ENCODE data around the gene CASP6. TPM values are rescaled to one million over a fixed set of nuclear protein-coding genes. Genes with fewer than 3 reads are reported as not detected.

The CASP6 gene
- total RNA-seq, 2 experiments from 2014 or later = 8.1 to 9.2 TPM

DNA sequence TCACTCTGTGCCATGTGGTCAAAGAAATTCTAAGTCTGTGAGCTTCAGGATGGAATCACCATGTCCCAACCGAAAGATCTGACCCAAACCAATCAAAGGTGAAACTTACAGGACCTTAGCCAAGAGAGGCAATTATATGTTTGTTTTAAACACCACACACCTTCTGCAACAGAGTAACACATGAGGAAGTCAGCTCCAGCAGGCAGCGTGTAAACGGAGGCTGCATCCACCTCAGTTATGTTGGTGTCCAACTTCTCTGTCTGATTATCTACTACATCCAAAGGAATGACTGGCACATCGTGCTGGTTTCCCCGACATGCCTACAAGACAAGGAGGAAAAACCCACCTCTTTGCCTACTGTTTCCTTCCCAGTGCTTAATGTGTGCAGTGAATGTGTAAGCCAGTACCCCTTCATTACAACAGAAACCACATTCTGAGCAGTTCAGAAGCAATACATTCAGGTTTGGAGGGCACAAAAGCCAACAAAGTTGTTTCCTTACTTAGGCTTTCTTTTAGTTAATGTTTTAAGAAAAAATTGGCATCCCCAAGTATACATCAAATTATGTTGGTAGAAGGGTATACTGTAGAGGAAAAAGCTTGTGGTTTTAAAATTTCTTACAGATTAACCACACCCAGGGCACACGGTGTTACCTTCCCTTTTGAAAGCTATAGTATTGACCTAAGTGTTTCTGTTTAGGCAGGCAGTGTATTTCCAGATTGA, 12.4 kb downstream of the CASP6 start:
- Histone ChIP-seq H3K27ac (ENCODE audit: low read depth, low read length, poor library complexity, severe bottlenecking) (no peak overlapping the region), H3K4me2 (ENCODE audit: low read length) (no peak overlapping the region)

GRCh38 chr4:109684727-109685126, 18.5 kb downstream of the CASP6 start:
- 0 out of 2 replicates have a peak, but pooled peaks cover 3% of the 10 kb centered on the region for H3K9me2 ChIP-seq (ENCODE audit: insufficient read depth, low read length)
- TF ChIP-seq EZH2phosphoT487 (IDR thresholded peaks at IDR 0.05; ENCODE audit: borderline replicate concordance, low read depth, low read length) = no peak
- TF ChIP-seq, protein P1, sequence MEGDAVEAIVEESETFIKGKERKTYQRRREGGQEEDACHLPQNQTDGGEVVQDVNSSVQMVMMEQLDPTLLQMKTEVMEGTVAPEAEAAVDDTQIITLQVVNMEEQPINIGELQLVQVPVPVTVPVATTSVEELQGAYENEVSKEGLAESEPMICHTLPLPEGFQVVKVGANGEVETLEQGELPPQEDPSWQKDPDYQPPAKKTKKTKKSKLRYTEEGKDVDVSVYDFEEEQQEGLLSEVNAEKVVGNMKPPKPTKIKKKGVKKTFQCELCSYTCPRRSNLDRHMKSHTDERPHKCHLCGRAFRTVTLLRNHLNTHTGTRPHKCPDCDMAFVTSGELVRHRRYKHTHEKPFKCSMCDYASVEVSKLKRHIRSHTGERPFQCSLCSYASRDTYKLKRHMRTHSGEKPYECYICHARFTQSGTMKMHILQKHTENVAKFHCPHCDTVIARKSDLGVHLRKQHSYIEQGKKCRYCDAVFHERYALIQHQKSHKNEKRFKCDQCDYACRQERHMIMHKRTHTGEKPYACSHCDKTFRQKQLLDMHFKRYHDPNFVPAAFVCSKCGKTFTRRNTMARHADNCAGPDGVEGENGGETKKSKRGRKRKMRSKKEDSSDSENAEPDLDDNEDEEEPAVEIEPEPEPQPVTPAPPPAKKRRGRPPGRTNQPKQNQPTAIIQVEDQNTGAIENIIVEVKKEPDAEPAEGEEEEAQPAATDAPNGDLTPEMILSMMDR (conservative IDR thresholded peaks at IDR 0.05; ENCODE audit: low read length) = no peak
- ChIA-PET POLR2A (interaction anchor here (1.8 kb wide), 1 partner anchor 13 kb away, joined by 5 read pairs; no protein-coding TSS in a partner anchor), CTCF (ENCODE audit: unreplicated experiment) (no interaction called here)
- H2AFZ ChIP-seq (ENCODE audit: low read length) = no peak overlapping the region
- no peaks in the 10 kb centered on the region for H3K9me3 ChIP-seq (ENCODE audit: low read length)
- no peak overlapping the region for H3K4me3 ChIP-seq (ENCODE audit: low read depth, low read length, poor library complexity, severe bottlenecking)
- no peak overlapping the region for H3K4me2 ChIP-seq (ENCODE audit: low read length)
- no peaks in the 10 kb centered on the region for H3K79me2 ChIP-seq (ENCODE audit: insufficient read depth, low read depth, low read length)
- no peaks in the 10 kb centered on the region for H4K20me1 ChIP-seq (ENCODE audit: insufficient read depth, low read length)
- no peak overlapping the region for H3K27ac ChIP-seq (ENCODE audit: low read depth, low read length, poor library complexity, severe bottlenecking)
- intact Hi-C loops (cut with micrococcal nuclease; ENCODE audit: unreplicated experiment) = no loop called here
- H3K4me1 ChIP-seq (ENCODE audit: insufficient read depth, low read length, poor library complexity, severe bottlenecking) = no peaks in the 10 kb centered on the region
- no TSS peak for BruUV-seq (replicated peaks)
- DNase-seq (ENCODE audit: low spot score) = no peak
- peaks cover 73% of the 10 kb centered on the region for H3K36me3 ChIP-seq (ENCODE audit: insufficient read depth, low read length)

More for the DNA sequence above, 12.4 kb downstream of the CASP6 start:
- POLR2A ChIA-PET = interaction anchor here (0.6 kb wide), 3 partner anchors 27 to 175 kb away, joined by 3 to 5 read pairs (median 3); no protein-coding TSS in a partner anchor
- Histone ChIP-seq H4K20me1 (ENCODE audit: insufficient read depth, low read length) (no peaks in the 10 kb centered on the region), H2AFZ (ENCODE audit: low read length) (no peak overlapping the region), H3K36me3 (ENCODE audit: insufficient read depth, low read length) (peaks cover 67% of the 10 kb centered on the region), H3K9me3 (ENCODE audit: low read length) (no peaks in the 10 kb centered on the region), H3K79me2 (ENCODE audit: insufficient read depth, low read depth, low read length) (no peaks in the 10 kb centered on the region), H3K4me1 (ENCODE audit: insufficient read depth, low read length, poor library complexity, severe bottlenecking) (no peaks in the 10 kb centered on the region), H3K4me3 (ENCODE audit: low read depth, low read length, poor library complexity, severe bottlenecking) (no peak overlapping the region), H3K9me2 (ENCODE audit: insufficient read depth, low read length) (no peaks in the 10 kb centered on the region)
- TF ChIP-seq, protein P1 (conservative IDR thresholded peaks at IDR 0.05; ENCODE audit: low read length) = no peak
- no peak for TF ChIP-seq EZH2phosphoT487 (IDR thresholded peaks at IDR 0.05; ENCODE audit: borderline replicate concordance, low read depth, low read length)
- DNase-seq (ENCODE audit: low spot score) = no peak
- intact Hi-C loops (cut with micrococcal nuclease; ENCODE audit: unreplicated experiment) = no loop called here
- CTCF ChIA-PET (ENCODE audit: unreplicated experiment) = interaction anchor here (0.6 kb wide), 1 partner anchor 265 kb away, joined by 5 read pairs; no protein-coding TSS in a partner anchor
- BruUV-seq (replicated peaks) = no TSS peak
